PFSK-1 (cell line): ENCODE measurements around the gene PDZD8.

Experiments
- FOXP2 ChIP-seq: optimal IDR thresholded peaks from 2 replicates; pipeline ENCODE3; 2011; ENCODE audit warnings: borderline replicate concordance, control low read depth, inconsistent platforms; ENCODE audit not compliant: insufficient read depth; ENCODE audit errors: extremely low read length, extremely low read depth
- POLR2AphosphoS5 ChIP-seq: IDR thresholded peaks from 2 replicates; pipeline ENCODE4 v1.6.1; 2012; ENCODE audit warnings: low read depth, mild to moderate bottlenecking, control low read depth, low read length, moderate library complexity
- REST ChIP-seq, 2 experiments: IDR thresholded peaks; 2 replicates each; pipeline versions ENCODE4 v1.6.1 to v1.8.0; 2011 to 2012; ENCODE audit warnings: low read depth in 2 of 2, low read length in 2 of 2, control low read depth in 1 of 2, inconsistent platforms in 1 of 2, mild to moderate bottlenecking in 1 of 2, moderate library complexity in 1 of 2; ENCODE audit not compliant: insufficient read depth in 1 of 2
- SIN3A ChIP-seq: IDR thresholded peaks from 2 replicates; pipeline ENCODE4 v1.6.1; 2012; ENCODE audit warnings: mild to moderate bottlenecking, low read length, moderate library complexity, borderline replicate concordance; ENCODE audit not compliant: insufficient read depth
- TAF1 ChIP-seq: IDR thresholded peaks from 2 replicates; pipeline ENCODE4 v1.6.1; 2012; ENCODE audit warnings: low read length, control low read depth, borderline replicate concordance; ENCODE audit not compliant: insufficient read depth

Gene PDZD8

GRCh38 chr10:117241541-117242462 lies 133.4 kb downstream of the PDZD8 start:
- TF ChIP-seq TAF1 (no peak), POLR2AphosphoS5 (no peak), FOXP2 (no peak)

- TF ChIP-seq SIN3A (no peak), FOXP2 (no peak), POLR2AphosphoS5 (no peak), TAF1 (no peak), REST (IDR thresholded peaks at IDR 0.05; ENCODE audit: insufficient read depth in 1 of 2, low read depth in 2 of 2, low read length in 2 of 2) (no peak)
These were observed 134.4 kb downstream of the PDZD8 start, which contains the start of gene SLC18A2 for GRCh38 chr10:117240621-117241529. TSS of gene SLC18A2 (plus strand) at chr10:117241114. CDS start at chr10:117241694, 580 bp downstream.

GRCh38 chr10:117239721-117240620 lies 135.3 kb downstream of the PDZD8 start:
- TF ChIP-seq REST (IDR thresholded peaks at IDR 0.05; ENCODE audit: insufficient read depth in 1 of 2, low read depth in 2 of 2, low read length in 2 of 2) (no peak), POLR2AphosphoS5 (no peak), FOXP2 (no peak), SIN3A (no peak), TAF1 (no peak)

GRCh38 chr10:117239051-117239450 lies 136.2 kb downstream of the PDZD8 start:
- no peak for TF ChIP-seq TAF1
- TF ChIP-seq REST (IDR thresholded peaks at IDR 0.05; ENCODE audit: insufficient read depth in 1 of 2, low read depth in 2 of 2, low read length in 2 of 2) = no peak
- no peak for TF ChIP-seq SIN3A
- TF ChIP-seq FOXP2 = no peak
- TF ChIP-seq POLR2AphosphoS5 = no peak
